Measurements from ENCODE around the gene RIPOR1.

Gene RIPOR1

GRCh38 chr16:67537270-67537635 lies 8.6 kb downstream of the RIPOR1 start:
- Histone ChIP-seq H3F3A (ENCODE audit: control insufficient read depth, insufficient read depth) (peaks cover 17% of the 10 kb centered on the region), H3K9me2 (replicated peaks; ENCODE audit: control insufficient read depth, low read length) (no peaks in the 10 kb centered on the region), H3K9me3 (ENCODE audit: control insufficient read depth, insufficient read depth, low read length) (no peaks in the 10 kb centered on the region), H3K4me3 (ENCODE audit: low read length) (peak overlapping the region; percentile 82), H3K79me2 (ENCODE audit: control insufficient read depth, low read length) (peaks cover 3% of the 10 kb centered on the region), H3K4me2 (ENCODE audit: low read length) (peak overlapping the region; percentile 97), H3K36me3 (ENCODE audit: control insufficient read depth, low read length) (peaks cover 21% of the 10 kb centered on the region), H3K27ac (ENCODE audit: low read depth, low read length) (0 out of 2 replicates have a peak overlapping the region, but pooled peaks have one; percentile 13), H3K27me3 (ENCODE audit: control insufficient read depth, low read length) (peaks cover 26% of the 10 kb centered on the region), H4K20me1 (ENCODE audit: control insufficient read depth, insufficient read depth, low read depth, low read length) (peaks cover 4% of the 10 kb centered on the region; the same call in 1 of the 2 replicates), H3K4me1 (ENCODE audit: control insufficient read depth, low read length) (peaks cover 56% of the 10 kb centered on the region)
- no peak for TF ChIP-seq EZH2phosphoT487 (IDR thresholded peaks at IDR 0.05; ENCODE audit: borderline replicate concordance, low read length)
- no peak for TF ChIP-seq CTCF (IDR thresholded peaks at IDR 0.05; ENCODE audit: low read depth, low read length, poor library complexity, severe bottlenecking)

- peak overlapping the region; percentile 82 for H3K4me3 ChIP-seq (ENCODE audit: low read length)
- H3K27ac ChIP-seq (ENCODE audit: low read depth, low read length): 0 out of 2 replicates have a peak overlapping the region, but pooled peaks have one; percentile 13
- H3K27me3 ChIP-seq (ENCODE audit: control insufficient read depth, low read length): peaks cover 26% of the 10 kb centered on the region
- no peaks in the 10 kb centered on the region for H3K9me3 ChIP-seq (ENCODE audit: control insufficient read depth, insufficient read depth, low read length)
- peak overlapping the region; percentile 97 for H3K4me2 ChIP-seq (ENCODE audit: low read length)
- no peaks in the 10 kb centered on the region for H3K9me2 ChIP-seq (replicated peaks; ENCODE audit: control insufficient read depth, low read length)
- peaks cover 24% of the 10 kb centered on the region for H3K36me3 ChIP-seq (ENCODE audit: control insufficient read depth, low read length)
- H3K4me1 ChIP-seq (ENCODE audit: control insufficient read depth, low read length): peaks cover 56% of the 10 kb centered on the region
- peaks cover 4% of the 10 kb centered on the region; the same call in 1 of the 2 replicates for H4K20me1 ChIP-seq (ENCODE audit: control insufficient read depth, insufficient read depth, low read depth, low read length)
- H3F3A ChIP-seq (ENCODE audit: control insufficient read depth, insufficient read depth): peaks cover 14% of the 10 kb centered on the region
- no peaks in the 10 kb centered on the region; the same call in 1 of the 2 replicates for H3K79me2 ChIP-seq (ENCODE audit: control insufficient read depth, low read length)
- TF ChIP-seq CTCF (IDR thresholded peaks at IDR 0.05; ENCODE audit: low read depth, low read length, poor library complexity, severe bottlenecking) (no peak), EZH2phosphoT487 (IDR thresholded peaks at IDR 0.05; ENCODE audit: borderline replicate concordance, low read length) (no peak)
Observed at GRCh38 chr16:67537636-67538591, 9.3 kb downstream of the RIPOR1 start.

- Histone ChIP-seq H3K4me1 (ENCODE audit: control insufficient read depth, low read length) (peaks cover 57% of the 10 kb centered on the region), H3K4me2 (ENCODE audit: low read length) (peak overlapping the region; percentile 97), H3K9me3 (ENCODE audit: control insufficient read depth, insufficient read depth, low read length) (no peaks in the 10 kb centered on the region), H3K27ac (ENCODE audit: low read depth, low read length) (no peak overlapping the region), H3K27me3 (ENCODE audit: control insufficient read depth, low read length) (peaks cover 26% of the 10 kb centered on the region), H3F3A (ENCODE audit: control insufficient read depth, insufficient read depth) (peaks cover 14% of the 10 kb centered on the region), H3K36me3 (ENCODE audit: control insufficient read depth, low read length) (peaks cover 26% of the 10 kb centered on the region), H4K20me1 (ENCODE audit: control insufficient read depth, insufficient read depth, low read depth, low read length) (no peaks in the 10 kb centered on the region; the same call in 1 of the 2 replicates), H3K79me2 (ENCODE audit: control insufficient read depth, low read length) (no peaks in the 10 kb centered on the region), H3K4me3 (ENCODE audit: low read length) (peak overlapping the region; percentile 82), H3K9me2 (replicated peaks; ENCODE audit: control insufficient read depth, low read length) (no peaks in the 10 kb centered on the region)
- TF ChIP-seq EZH2phosphoT487 (IDR thresholded peaks at IDR 0.05; ENCODE audit: borderline replicate concordance, low read length): no peak
- no peak for TF ChIP-seq CTCF (IDR thresholded peaks at IDR 0.05; ENCODE audit: low read depth, low read length, poor library complexity, severe bottlenecking)
Observed at GRCh38 chr16:67538666-67539101, 10.1 kb downstream of the RIPOR1 start.
